Testis (tissue), 2 donors: ENCODE data around the gene KMT2A.

Experiments used
- CTCF ChIP-seq, 3 experiments: fragments of 450-650 bp in 2 of 3; fragments of 200-600 bp in 1 of 3; sonication (generic) in 1 of 3; IDR thresholded peaks; one replicate each; pipeline ENCODE4 v1.5.1; 2016 to 2019; ENCODE audit warnings: antibody characterized with exemption in 3 of 3, mild to moderate bottlenecking in 2 of 3, moderate library complexity in 1 of 3
- POLR2A ChIP-seq: fragments of 450-650 bp; IDR thresholded peaks from one replicate; pipeline ENCODE4 v1.6.1; 2017; ENCODE audit warnings: antibody characterized with exemption, mild to moderate bottlenecking, moderate library complexity

- no peak for TF ChIP-seq POLR2A
- TF ChIP-seq CTCF (IDR thresholded peaks at IDR 0.05), result no peak
Observed at GRCh38 chr11:118535261-118535660, 99.0 kb downstream of the KMT2A start.
